Fibroblast of pulmonary artery (primary cell): ENCODE results near the gene FCER2.

ENCODE experiments used
- DNase-seq: peaks from one replicate; pipeline ENCODE4 v3.0.0-alpha.2; 2010; ENCODE audit warnings: low read depth
- H3K4me3 ChIP-seq: replicated peaks from 2 replicates; pipeline ENCODE4 v1.5.1; 2011; ENCODE audit warnings: low read depth, mild to moderate bottlenecking, control low read depth, low read length, moderate library complexity
- CTCF ChIP-seq: IDR thresholded peaks from 2 replicates; pipeline ENCODE4 v1.5.1; 2011; ENCODE audit warnings: mild to moderate bottlenecking, control low read depth, low read length, inconsistent platforms; ENCODE audit errors: missing control alignments

The FCER2 gene

GRCh38 chr19:7739801-7740681 lies 38.1 kb upstream of the FCER2 start:
- DNase-seq = no peak
- TF ChIP-seq CTCF = no peak
- no peak overlapping the region for H3K4me3 ChIP-seq

- no peak for TF ChIP-seq CTCF
- DNase-seq = no peak
Observed at GRCh38 chr19:7739211-7739755, 37.4 kb upstream of the FCER2 start.

GRCh38 chr19:7738023-7738422 lies 36.1 kb upstream of the FCER2 start:
- DNase-seq = no peak
- TF ChIP-seq CTCF = no peak
- no peak overlapping the region for H3K4me3 ChIP-seq

More at GRCh38 chr19:7739211-7739755, 37.4 kb upstream of the FCER2 start:
- H3K4me3 ChIP-seq = no peak overlapping the region

- no peak overlapping the region for H3K4me3 ChIP-seq
- TF ChIP-seq CTCF = no peak
- no peak for DNase-seq
Observed at GRCh38 chr19:7737215-7737614, 35.3 kb upstream of the FCER2 start.

GRCh38 chr19:7736148-7736547 lies 34.2 kb upstream of the FCER2 start:
- no peak for DNase-seq
- no peak overlapping the region for H3K4me3 ChIP-seq
- TF ChIP-seq CTCF = no peak

GRCh38 chr19:7734220-7735203 lies 32.6 kb upstream of the FCER2 start:
- no peak overlapping the region for H3K4me3 ChIP-seq
- no peak for TF ChIP-seq CTCF
- DNase-seq = peak; percentile 46
